ENCODE measurements around the gene MSH2. TPM values are rescaled to one million over a fixed set of nuclear protein-coding genes. Genes with fewer than 3 reads are reported as not detected.

MSH2 gene
- total and polyA plus RNA-seq, 2 of the 13 experiments (the other 11 are each of a cell fraction or from before 2014, with no cell fraction given): 19.9 to 76.3 TPM

DNA sequence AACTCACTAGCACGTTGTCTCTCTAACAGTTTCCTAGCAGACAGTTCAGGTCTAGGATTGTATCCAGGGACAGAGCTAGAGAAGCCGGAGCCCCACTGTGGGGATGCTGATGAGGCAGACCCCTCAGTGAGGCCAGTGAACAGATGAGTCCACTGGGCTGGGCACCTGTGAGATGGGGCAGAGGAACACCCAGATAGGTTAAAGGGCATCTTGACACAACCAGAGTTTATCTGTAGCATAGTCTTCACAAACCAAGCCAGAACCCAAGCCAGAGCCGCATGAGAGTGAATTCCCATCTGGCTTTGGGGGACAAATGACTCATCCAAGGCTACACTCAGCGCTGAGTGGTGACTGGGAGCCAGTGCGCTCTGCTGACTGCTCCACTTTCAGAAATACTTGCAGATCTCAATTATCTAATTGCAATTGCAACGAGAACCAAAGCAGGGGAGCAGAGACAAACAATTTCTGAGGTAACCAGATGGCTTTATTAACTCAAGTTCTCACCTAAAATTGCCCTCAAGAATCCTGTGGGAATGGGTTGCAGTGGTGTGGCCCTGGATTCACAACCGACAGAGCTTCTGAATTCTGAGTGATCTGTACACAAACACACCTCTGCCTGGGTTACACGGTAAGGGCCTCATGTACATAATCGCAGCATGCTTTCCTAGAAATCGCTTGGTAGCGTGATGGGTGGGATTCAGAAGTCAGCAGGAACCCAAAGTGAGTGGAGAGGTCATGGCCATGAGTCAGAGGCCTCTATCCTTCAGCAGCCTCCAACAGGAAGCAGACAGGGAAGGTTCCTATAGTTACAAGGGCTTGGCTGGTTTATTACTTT lies 48.7 kb upstream of the MSH2 start (continued):
- TF ChIP-seq HIVEP1 (CRISPR knock-in tag; IDR thresholded peaks at IDR 0.05): no peak
- 0 out of 2 replicates have a peak, but pooled peaks have one; percentile 15 for TF ChIP-seq ZFP1 (CRISPR knock-in tag; IDR thresholded peaks at IDR 0.05)
- no peak for TF ChIP-seq GABPA (IDR thresholded peaks at IDR 0.05; ENCODE audit: low read depth, low read length)
- no peak; the same call in 1 of the 2 replicates for TF ChIP-seq GABPA (CRISPR knock-in tag; IDR thresholded peaks at IDR 0.05; ENCODE audit: low read depth)
- no peak for TF ChIP-seq ZNF10 (CRISPR knock-in tag; IDR thresholded peaks at IDR 0.05; ENCODE audit: borderline replicate concordance, low read depth)
- TF ChIP-seq ZNF879 (CRISPR knock-in tag; IDR thresholded peaks at IDR 0.05): no peak
- no peak for TF ChIP-seq MLLT10 (CRISPR knock-in tag; IDR thresholded peaks at IDR 0.05)
- TF ChIP-seq SP4 (CRISPR knock-in tag; IDR thresholded peaks at IDR 0.05): no peak
- TF ChIP-seq ZNF362 (CRISPR knock-in tag; IDR thresholded peaks at IDR 0.05; ENCODE audit: borderline replicate concordance): no peak
- 0 out of 2 replicates have a peak, but pooled peaks have one; percentile 8 for TF ChIP-seq CHD4 (IDR thresholded peaks at IDR 0.05; ENCODE audit: borderline replicate concordance, low read length)
- no peak for TF ChIP-seq ZKSCAN5 (CRISPR knock-in tag; IDR thresholded peaks at IDR 0.05)
- TF ChIP-seq ZNF616 (CRISPR knock-in tag; IDR thresholded peaks at IDR 0.05; ENCODE audit: low read depth): no peak
- peak; percentile 83 for TF ChIP-seq RXRB (CRISPR knock-in tag; IDR thresholded peaks at IDR 0.05; ENCODE audit: borderline replicate concordance)
- TF ChIP-seq ZMYM3 (CRISPR knock-in tag; IDR thresholded peaks at IDR 0.05): peak; percentile 73; the same call in 1 of the 2 replicates
- no peak for TF ChIP-seq TBP (CRISPR knock-in tag; IDR thresholded peaks at IDR 0.05)
- TF ChIP-seq FOSL2 (CRISPR knock-in tag; IDR thresholded peaks at IDR 0.05): peak; percentile 90
- TF ChIP-seq ZKSCAN1 (IDR thresholded peaks at IDR 0.05; ENCODE audit: low read length): no peak
- 0 out of 2 replicates have a peak, but pooled peaks have one; percentile 29 for TF ChIP-seq ZNF501 (CRISPR knock-in tag; IDR thresholded peaks at IDR 0.05)
- TF ChIP-seq ZNF749 (CRISPR knock-in tag; IDR thresholded peaks at IDR 0.05; ENCODE audit: borderline replicate concordance): no peak
- TF ChIP-seq ATM (IDR thresholded peaks at IDR 0.05; ENCODE audit: borderline replicate concordance): no peak
- no peak for TF ChIP-seq KDM5B (CRISPR knock-in tag; IDR thresholded peaks at IDR 0.05; ENCODE audit: borderline replicate concordance)
- TF ChIP-seq ZNF740 (CRISPR knock-in tag; IDR thresholded peaks at IDR 0.05): no peak
- peak; percentile 10; the same call in 1 of the 2 replicates for TF ChIP-seq RCOR2 (CRISPR knock-in tag; IDR thresholded peaks at IDR 0.05)
- TF ChIP-seq HNRNPLL (IDR thresholded peaks at IDR 0.05; ENCODE audit: low read depth, low read length, poor library complexity, severe bottlenecking): no peak
- no peak for TF ChIP-seq SIX1 (CRISPR knock-in tag; IDR thresholded peaks at IDR 0.05; ENCODE audit: borderline replicate concordance)
- TF ChIP-seq MLX (CRISPR knock-in tag; IDR thresholded peaks at IDR 0.05): no peak
- TF ChIP-seq ZNF441 (CRISPR knock-in tag; IDR thresholded peaks at IDR 0.05; ENCODE audit: borderline replicate concordance): no peak
- peak; percentile 88 for TF ChIP-seq SAP130 (CRISPR knock-in tag; IDR thresholded peaks at IDR 0.05; ENCODE audit: low read depth)
- peak; percentile 51; the same call in 1 of the 2 replicates for TF ChIP-seq ZNF317 (CRISPR knock-in tag; IDR thresholded peaks at IDR 0.05)
- TF ChIP-seq, protein P1, sequence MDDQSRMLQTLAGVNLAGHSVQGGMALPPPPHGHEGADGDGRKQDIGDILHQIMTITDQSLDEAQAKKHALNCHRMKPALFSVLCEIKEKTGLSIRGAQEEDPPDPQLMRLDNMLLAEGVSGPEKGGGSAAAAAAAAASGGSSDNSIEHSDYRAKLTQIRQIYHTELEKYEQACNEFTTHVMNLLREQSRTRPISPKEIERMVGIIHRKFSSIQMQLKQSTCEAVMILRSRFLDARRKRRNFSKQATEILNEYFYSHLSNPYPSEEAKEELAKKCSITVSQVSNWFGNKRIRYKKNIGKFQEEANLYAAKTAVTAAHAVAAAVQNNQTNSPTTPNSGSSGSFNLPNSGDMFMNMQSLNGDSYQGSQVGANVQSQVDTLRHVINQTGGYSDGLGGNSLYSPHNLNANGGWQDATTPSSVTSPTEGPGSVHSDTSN (CRISPR knock-in tag; IDR thresholded peaks at IDR 0.05; ENCODE audit: borderline replicate concordance): no peak
